Suprapubic skin (tissue), 3 donors: Measurements from ENCODE around the gene DENND6B.

Experiments
- POLR2A ChIP-seq, 2 donors: fragments of 450-650 bp; IDR thresholded peaks; one replicate each; pipeline ENCODE4 v1.6.1; 2017; ENCODE audit warnings: antibody characterized with exemption in 2 of 2, mild to moderate bottlenecking in 2 of 2, moderate library complexity in 2 of 2
- TF ChIP-seq, protein P1 (sequence below), 2 donors: fragments of 200-600 bp in 1 of 2; fragments of 450-650 bp in 1 of 2; sonication (generic) in 1 of 2; IDR thresholded peaks; one replicate each; pipeline ENCODE4 v1.5.1; 2016 to 2019; ENCODE audit warnings: antibody characterized with exemption in 2 of 2, mild to moderate bottlenecking in 1 of 2, moderate library complexity in 1 of 2

DNA sequence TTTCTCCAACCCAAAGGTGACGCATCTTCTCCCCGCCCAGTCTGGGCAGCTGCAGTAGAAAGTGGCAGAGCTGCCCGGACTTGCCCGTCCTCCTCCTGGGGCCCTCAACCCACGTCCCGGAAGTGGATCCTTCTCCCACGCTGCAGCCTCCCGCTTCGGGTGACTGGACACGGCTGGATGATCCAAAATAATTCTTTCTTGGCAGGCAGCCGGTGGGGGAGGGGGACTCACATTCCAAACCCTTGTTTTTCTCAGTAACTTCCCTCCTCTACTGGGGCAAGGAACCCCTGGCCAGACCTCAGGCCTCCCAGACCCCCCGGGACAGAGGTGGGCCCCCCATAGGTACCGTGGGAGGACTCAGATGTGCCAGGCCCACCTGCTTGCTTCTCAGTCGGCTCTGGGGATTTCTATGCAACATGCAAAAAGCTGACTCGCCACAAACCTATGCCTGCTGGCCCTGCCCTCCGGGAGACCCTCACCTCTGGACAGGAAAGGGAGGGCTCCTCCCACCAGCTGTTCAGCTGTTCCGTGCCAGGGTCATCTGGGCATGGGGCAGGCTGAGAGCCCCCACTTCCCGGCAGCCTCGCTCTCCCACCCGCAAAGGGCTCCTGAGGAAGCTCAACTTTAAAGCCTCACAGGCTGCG lies 20.8 kb downstream of the DENND6B start:
- TF ChIP-seq POLR2A (IDR thresholded peaks at IDR 0.05) = no peak
- TF ChIP-seq, protein P1, sequence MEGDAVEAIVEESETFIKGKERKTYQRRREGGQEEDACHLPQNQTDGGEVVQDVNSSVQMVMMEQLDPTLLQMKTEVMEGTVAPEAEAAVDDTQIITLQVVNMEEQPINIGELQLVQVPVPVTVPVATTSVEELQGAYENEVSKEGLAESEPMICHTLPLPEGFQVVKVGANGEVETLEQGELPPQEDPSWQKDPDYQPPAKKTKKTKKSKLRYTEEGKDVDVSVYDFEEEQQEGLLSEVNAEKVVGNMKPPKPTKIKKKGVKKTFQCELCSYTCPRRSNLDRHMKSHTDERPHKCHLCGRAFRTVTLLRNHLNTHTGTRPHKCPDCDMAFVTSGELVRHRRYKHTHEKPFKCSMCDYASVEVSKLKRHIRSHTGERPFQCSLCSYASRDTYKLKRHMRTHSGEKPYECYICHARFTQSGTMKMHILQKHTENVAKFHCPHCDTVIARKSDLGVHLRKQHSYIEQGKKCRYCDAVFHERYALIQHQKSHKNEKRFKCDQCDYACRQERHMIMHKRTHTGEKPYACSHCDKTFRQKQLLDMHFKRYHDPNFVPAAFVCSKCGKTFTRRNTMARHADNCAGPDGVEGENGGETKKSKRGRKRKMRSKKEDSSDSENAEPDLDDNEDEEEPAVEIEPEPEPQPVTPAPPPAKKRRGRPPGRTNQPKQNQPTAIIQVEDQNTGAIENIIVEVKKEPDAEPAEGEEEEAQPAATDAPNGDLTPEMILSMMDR (IDR thresholded peaks at IDR 0.05) = no peak
